Neural cell (in vitro differentiated cells): Measurements from ENCODE around the gene WRAP53. TPM values are rescaled to one million over a fixed set of nuclear protein-coding genes. Genes with fewer than 3 reads are reported as not detected.
A peak's percentile ranks its signal among the peaks of the same experiment; 100 is the strongest.

ENCODE experiments used
- H2AFZ ChIP-seq: fragments of 200-600, 300-800 bp; sonication (generic), shearing (Covaris generic); 2 replicates; pipeline ENCODE4 v1.6.0; 2014; ENCODE audit warnings: low read depth, mild to moderate bottlenecking, antibody characterized with exemption, low read length, moderate library complexity
- H3F3A ChIP-seq: fragments of 200-600 bp; shearing (Covaris generic); 2 replicates; pipeline ENCODE4 v1.6.1; 2016; ENCODE audit warnings: mild to moderate bottlenecking, moderate library complexity, mixed read lengths, antibody characterized with exemption, low read length; ENCODE audit not compliant: insufficient read depth, poor library complexity, severe bottlenecking
- H3K27ac ChIP-seq: fragments of 200-600, 300-800 bp; sonication (generic), shearing (Covaris generic); 2 replicates; pipeline ENCODE4 v1.5.1; 2014; ENCODE audit warnings: mild to moderate bottlenecking, low read length, moderate library complexity
- H3K27me3 ChIP-seq: fragments of 300-800, 200-600 bp; sonication (generic), shearing (Covaris generic); 2 replicates; pipeline ENCODE4 v1.6.0; 2014; ENCODE audit warnings: mild to moderate bottlenecking, low read depth, low read length, moderate library complexity; ENCODE audit not compliant: insufficient read depth
- H3K36me3 ChIP-seq: fragments of 300-800, 200-600 bp; sonication (generic), shearing (Covaris generic); 2 replicates; pipeline ENCODE4 v1.5.1; 2014; ENCODE audit warnings: mild to moderate bottlenecking, antibody characterized with exemption, low read length, moderate library complexity; ENCODE audit not compliant: insufficient read depth
- H3K4me2 ChIP-seq: fragments of 300-800, 200-600 bp; sonication (generic), shearing (Covaris generic); 2 replicates; pipeline ENCODE4 v1.6.0; 2014; ENCODE audit warnings: mild to moderate bottlenecking, low read length
- H3K4me3 ChIP-seq: fragments of 300-800, 200-600 bp; sonication (generic), shearing (Covaris generic); 2 replicates; pipeline ENCODE4 v1.5.1; 2014; ENCODE audit warnings: mild to moderate bottlenecking, low read length, moderate library complexity
- H3K79me2 ChIP-seq: fragments of 200-600 bp; shearing (Covaris generic); replicated peaks from 2 replicates; pipeline ENCODE4 v1.6.0; 2014; ENCODE audit warnings: mild to moderate bottlenecking, low read length, moderate library complexity; ENCODE audit not compliant: insufficient read depth
- H3K9ac ChIP-seq: fragments of 300-800, 200-600 bp; sonication (generic), shearing (Covaris generic); 2 replicates; pipeline ENCODE4 v1.6.1; 2016; ENCODE audit warnings: mild to moderate bottlenecking, low read length, mixed read lengths
- H3K9me2 ChIP-seq: fragments of 200-600 bp; shearing (Covaris generic); 2 replicates; pipeline ENCODE4 v1.6.1; 2016; ENCODE audit warnings: mild to moderate bottlenecking, low read length, mixed read lengths; ENCODE audit not compliant: insufficient read depth
- H3K9me3 ChIP-seq: fragments of 200-600, 300-800 bp; sonication (generic), shearing (Covaris generic); 2 replicates; pipeline ENCODE4 v1.6.1; 2016; ENCODE audit warnings: mild to moderate bottlenecking, mixed run types, low read length, moderate library complexity, mixed read lengths
- H4K20me1 ChIP-seq: fragments of 200-600 bp; shearing (Covaris generic); 2 replicates; pipeline ENCODE4 v1.6.1; 2016; ENCODE audit warnings: mild to moderate bottlenecking, mixed run types; ENCODE audit not compliant: insufficient read depth
- CTCF ChIP-seq: fragments of 450-650 bp; IDR thresholded peaks from 2 replicates; pipeline ENCODE4 v1.5.1; 2014; ENCODE audit warnings: antibody characterized with exemption, mild to moderate bottlenecking, moderate library complexity; ENCODE audit not compliant: poor library complexity, severe bottlenecking
- EP300 ChIP-seq: fragments of 450-650 bp; conservative IDR thresholded peaks from 2 replicates; pipeline ENCODE4 v1.6.1; 2014; ENCODE audit warnings: antibody characterized with exemption, mild to moderate bottlenecking, moderate library complexity; ENCODE audit not compliant: poor library complexity, severe bottlenecking
- EZH2 ChIP-seq: fragments of 200-600, 300-800 bp; shearing (Covaris generic), sonication (generic); IDR thresholded peaks from 2 replicates; pipeline ENCODE4 v1.6.1; 2014; ENCODE audit warnings: antibody characterized with exemption, low read length, borderline replicate concordance, mild to moderate bottlenecking; ENCODE audit not compliant: insufficient read depth, poor library complexity, severe bottlenecking
- MXI1 ChIP-seq: fragments of 450-650 bp; conservative IDR thresholded peaks from 2 replicates; pipeline ENCODE4 v1.6.1; 2014; ENCODE audit warnings: antibody characterized with exemption, mild to moderate bottlenecking; ENCODE audit not compliant: poor library complexity, severe bottlenecking
- POLR2AphosphoS5 ChIP-seq: IDR thresholded peaks from 2 replicates; pipeline ENCODE4 v1.6.1; 2012
- RAD21 ChIP-seq: fragments of 450-650 bp; conservative IDR thresholded peaks from 2 replicates; pipeline ENCODE4 v1.6.1; 2014; ENCODE audit warnings: antibody characterized with exemption, mild to moderate bottlenecking, moderate library complexity
- SMC3 ChIP-seq: fragments of 450-650 bp; conservative IDR thresholded peaks from 2 replicates; pipeline ENCODE4 v1.6.1; 2014; ENCODE audit warnings: antibody characterized with exemption, mild to moderate bottlenecking, moderate library complexity; ENCODE audit not compliant: poor library complexity
- TAF1 ChIP-seq: IDR thresholded peaks from 2 replicates; pipeline ENCODE4 v1.6.1; 2012; ENCODE audit warnings: low read depth
- polyA plus RNA-seq: library from polyadenylated mRNA; depleted of rRNA; stranded (reverse); fragments of >200 nt; gene quantifications from 2 replicates; pipeline ENCODE4 v1.2.3, GENCODE V29; 2014
- TF ChIP-seq, protein P1 (sequence below): IDR thresholded peaks from 2 replicates; pipeline ENCODE4 v1.6.1; 2012; ENCODE audit warnings: borderline replicate concordance

Gene WRAP53
- polyA plus RNA-seq, 1 donor from 2014 or later: 20.1 TPM

DNA sequence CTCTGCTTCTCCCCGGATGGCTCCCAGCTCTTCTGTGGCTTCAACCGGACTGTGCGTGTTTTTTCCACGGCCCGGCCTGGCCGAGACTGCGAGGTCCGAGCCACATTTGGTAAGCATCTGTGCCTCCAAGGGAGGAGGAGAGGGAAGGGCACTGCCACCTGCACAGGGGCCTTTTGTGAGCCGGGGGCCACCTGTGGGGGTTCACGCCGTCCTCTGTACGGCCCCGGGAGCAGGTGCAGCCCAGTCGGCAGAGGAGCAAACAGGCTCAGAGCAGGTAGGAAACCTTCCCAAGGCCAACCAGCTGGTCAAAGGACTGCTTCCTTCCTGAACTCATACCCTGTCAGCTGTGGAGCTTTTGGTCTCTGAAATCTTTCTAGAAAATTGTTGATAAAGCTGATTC lies 13.4 kb downstream of the WRAP53 start:
- Histone ChIP-seq H3K9me3 (no peaks in the 10 kb centered on the region), H3K4me2 (no peak overlapping the region), H3K9me2 (no peaks in the 10 kb centered on the region), H3K9ac (no peak overlapping the region), H3K79me2 (peaks cover 16% of the 10 kb centered on the region), H3K27ac (no peak overlapping the region), H4K20me1 (peaks cover 3% of the 10 kb centered on the region), H3K36me3 (no peaks in the 10 kb centered on the region), H3K4me3 (no peak overlapping the region), H2AFZ (no peak overlapping the region), H3F3A (peaks cover 6% of the 10 kb centered on the region), H3K27me3 (no peaks in the 10 kb centered on the region)
- TF ChIP-seq EZH2 (no peak), MXI1 (no peak), RAD21 (no peak), CTCF (no peak), TAF1 (no peak), POLR2AphosphoS5 (no peak), EP300 (no peak), SMC3 (no peak)
- TF ChIP-seq, protein P1, sequence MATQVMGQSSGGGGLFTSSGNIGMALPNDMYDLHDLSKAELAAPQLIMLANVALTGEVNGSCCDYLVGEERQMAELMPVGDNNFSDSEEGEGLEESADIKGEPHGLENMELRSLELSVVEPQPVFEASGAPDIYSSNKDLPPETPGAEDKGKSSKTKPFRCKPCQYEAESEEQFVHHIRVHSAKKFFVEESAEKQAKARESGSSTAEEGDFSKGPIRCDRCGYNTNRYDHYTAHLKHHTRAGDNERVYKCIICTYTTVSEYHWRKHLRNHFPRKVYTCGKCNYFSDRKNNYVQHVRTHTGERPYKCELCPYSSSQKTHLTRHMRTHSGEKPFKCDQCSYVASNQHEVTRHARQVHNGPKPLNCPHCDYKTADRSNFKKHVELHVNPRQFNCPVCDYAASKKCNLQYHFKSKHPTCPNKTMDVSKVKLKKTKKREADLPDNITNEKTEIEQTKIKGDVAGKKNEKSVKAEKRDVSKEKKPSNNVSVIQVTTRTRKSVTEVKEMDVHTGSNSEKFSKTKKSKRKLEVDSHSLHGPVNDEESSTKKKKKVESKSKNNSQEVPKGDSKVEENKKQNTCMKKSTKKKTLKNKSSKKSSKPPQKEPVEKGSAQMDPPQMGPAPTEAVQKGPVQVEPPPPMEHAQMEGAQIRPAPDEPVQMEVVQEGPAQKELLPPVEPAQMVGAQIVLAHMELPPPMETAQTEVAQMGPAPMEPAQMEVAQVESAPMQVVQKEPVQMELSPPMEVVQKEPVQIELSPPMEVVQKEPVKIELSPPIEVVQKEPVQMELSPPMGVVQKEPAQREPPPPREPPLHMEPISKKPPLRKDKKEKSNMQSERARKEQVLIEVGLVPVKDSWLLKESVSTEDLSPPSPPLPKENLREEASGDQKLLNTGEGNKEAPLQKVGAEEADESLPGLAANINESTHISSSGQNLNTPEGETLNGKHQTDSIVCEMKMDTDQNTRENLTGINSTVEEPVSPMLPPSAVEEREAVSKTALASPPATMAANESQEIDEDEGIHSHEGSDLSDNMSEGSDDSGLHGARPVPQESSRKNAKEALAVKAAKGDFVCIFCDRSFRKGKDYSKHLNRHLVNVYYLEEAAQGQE: no peak

GRCh38 chr17:7702776-7703175 lies 14.5 kb downstream of the WRAP53 start:
- H3K4me3 ChIP-seq: peak overlapping the region; percentile 98
- H3K27me3 ChIP-seq: no peaks in the 10 kb centered on the region
- no peak overlapping the region for H3K4me2 ChIP-seq
- H3K9me3 ChIP-seq: no peaks in the 10 kb centered on the region
- peaks cover 3% of the 10 kb centered on the region for H4K20me1 ChIP-seq
- peak overlapping the region; percentile 95 for H3K27ac ChIP-seq
- peak overlapping the region; percentile 93 for H3K9ac ChIP-seq
- peaks cover 27% of the 10 kb centered on the region for H3K79me2 ChIP-seq
- no peaks in the 10 kb centered on the region for H3K9me2 ChIP-seq
- H2AFZ ChIP-seq: no peak overlapping the region
- H3F3A ChIP-seq: peaks cover 6% of the 10 kb centered on the region
- H3K36me3 ChIP-seq: no peaks in the 10 kb centered on the region
- TF ChIP-seq RAD21 (no peak), CTCF (no peak), EP300 (no peak), POLR2AphosphoS5 (no peak), EZH2 (no peak), MXI1 (no peak), SMC3 (no peak), TAF1 (no peak)
- TF ChIP-seq, protein P1: no peak
